GM21825 (cell line): ENCODE results near the gene STAG2.
A peak's percentile ranks its signal among the peaks of the same experiment; 100 is the strongest.
"Not testable (repeated sequence)": the region's sequence is repeated elsewhere in the genome, so short reads cannot be mapped to it uniquely, and the experiment has no call there.

Experiments used
- ATAC-seq: cut with Tn5 transposase; IDR thresholded peaks from one replicate; pipeline ENCODE4 v1.9.1; 2021; ENCODE audit warnings: mild to moderate bottlenecking, moderate library complexity; ENCODE audit not compliant: unreplicated experiment

The STAG2 gene

DNA sequence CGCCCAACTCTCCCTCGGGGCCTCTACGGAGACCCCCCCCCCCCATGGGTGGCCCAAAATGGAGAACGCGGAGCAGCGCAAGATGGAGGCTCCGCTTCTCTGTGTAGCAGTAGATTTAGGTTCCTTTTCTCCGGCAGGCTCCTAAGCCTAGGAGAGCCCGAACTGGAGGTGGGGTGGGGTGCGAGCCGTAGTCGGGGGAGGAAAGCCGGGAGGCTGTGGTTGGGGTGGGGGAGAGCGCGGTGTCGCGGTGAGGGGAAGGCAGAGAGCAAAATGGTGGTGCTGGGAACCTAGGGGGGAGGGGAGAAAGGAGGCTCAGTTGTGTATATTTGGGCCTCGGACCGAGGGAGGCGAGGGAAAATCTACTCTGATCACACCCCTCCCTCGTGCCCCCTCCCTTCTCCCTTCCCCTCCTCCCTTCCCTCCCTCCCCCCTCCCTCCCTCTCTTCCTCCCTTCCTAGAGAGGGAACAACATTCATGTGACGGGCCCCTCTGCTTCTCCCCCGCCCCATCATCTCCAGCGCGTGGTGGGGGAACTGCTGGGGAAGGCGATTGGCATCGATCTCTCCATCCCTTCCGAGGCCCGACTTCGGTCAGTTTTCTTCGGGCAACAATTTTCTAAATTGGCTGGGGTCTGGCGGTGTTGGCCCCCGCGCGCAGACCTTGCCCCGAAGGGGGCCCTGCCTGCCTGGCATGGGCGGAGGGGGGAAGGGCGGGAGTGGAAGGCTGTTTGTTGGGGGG is at the start of gene STAG2:
TSS of gene STAG2 (plus strand) at position 439 of the 738 bp plus-strand sequence. CDS start 60,922 bp downstream, outside the sequence.
- ATAC-seq, result no peak

DNA sequence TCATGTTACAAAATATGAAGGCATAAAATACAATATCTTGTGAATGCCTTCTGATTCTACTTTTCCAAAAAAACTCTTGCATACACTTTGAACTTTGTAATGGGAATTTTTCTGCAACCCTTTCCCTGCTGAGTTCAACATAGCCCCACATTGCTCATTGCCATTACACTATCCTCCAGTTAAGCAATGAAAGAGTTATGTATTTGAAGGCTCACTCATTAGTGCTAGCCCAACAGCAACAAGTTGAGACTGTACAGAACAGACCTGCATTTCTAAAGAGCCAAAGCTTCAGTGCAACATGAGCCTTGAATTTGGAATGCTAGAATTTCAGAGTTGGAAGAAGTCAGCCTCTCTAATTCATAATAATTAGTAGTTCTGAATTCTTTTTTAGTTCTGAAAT is 44.4 kb upstream of the STAG2 start:
- no peak for ATAC-seq

DNA sequence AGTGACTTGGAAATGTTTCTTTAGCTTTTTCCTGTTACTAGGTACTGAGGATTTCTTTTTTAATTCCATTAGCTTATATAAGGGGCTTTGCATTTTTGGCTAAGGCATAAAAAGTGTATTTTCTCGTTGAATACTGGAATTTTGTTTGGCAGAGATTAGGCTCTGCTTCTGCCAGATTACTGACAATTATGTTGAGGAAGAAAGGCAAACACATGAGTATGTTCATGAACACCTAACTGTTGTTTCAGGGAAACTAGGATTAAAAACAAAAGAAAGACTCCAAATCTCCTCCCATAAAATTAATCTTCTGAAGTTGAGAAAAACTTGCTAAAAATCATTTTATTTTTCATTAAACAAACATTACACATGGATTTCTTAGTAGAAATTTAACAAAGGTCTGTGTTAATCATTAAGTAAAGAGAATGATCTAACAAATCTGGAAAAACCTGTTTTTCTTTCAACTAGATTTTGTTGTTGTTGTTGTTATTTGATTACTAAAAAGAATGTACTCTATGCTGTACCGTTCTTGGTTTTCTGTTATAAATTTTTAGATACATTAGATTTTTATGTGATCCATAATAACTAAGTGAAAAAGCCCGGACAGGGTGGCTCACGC is 43.3 kb upstream of the STAG2 start:
- ATAC-seq, result no peak

DNA sequence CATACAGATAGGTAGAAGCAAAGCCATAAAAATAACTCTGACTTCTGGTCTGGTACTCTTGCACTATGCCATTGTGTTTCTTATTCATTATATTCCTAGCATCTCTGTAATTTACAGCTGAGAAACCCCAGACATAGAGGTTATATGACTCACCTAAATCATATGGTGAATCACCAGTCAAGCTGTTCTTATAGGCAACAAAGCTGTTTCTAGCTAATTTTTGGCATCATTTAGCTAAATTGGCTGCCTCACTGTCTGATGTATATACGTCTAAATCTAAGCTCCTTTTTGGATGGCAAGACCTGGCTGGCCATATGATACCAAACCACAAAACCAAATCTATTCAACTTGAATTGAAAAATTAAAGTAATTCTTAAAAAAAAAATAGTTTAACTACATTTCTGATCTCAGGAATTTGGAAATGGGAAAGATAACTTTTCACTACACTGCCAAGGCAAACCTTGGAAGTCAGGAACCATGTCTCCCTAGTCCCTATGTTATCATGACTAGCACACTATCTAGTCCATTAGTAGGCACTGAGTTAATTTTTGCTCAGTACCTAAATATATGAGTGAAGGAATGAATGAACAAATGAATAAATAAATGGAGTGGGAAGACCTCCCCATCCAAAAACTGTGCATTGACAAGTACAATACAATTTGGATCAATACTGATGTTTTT is 41.3 kb upstream of the STAG2 start:
- ATAC-seq, result no peak

DNA sequence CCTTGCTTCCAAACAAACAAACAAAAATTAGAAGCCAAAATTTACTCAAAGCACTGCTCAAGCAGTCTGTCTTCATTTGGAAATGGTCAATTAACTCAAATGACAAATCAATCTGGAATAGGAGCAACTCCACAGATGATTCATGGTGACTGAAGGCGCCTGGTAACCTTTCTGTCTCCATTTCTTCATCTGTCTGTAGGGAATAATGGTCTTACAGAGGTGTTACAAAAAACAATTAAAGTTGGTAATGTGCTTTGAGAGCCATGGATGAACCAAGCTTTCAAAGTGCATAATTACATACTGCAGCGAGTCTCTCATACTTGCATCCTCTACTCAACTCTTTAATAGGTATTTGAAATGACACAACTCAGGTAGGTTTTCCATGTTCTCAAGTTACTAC is 38.3 kb upstream of the STAG2 start:
- no peak for ATAC-seq

DNA sequence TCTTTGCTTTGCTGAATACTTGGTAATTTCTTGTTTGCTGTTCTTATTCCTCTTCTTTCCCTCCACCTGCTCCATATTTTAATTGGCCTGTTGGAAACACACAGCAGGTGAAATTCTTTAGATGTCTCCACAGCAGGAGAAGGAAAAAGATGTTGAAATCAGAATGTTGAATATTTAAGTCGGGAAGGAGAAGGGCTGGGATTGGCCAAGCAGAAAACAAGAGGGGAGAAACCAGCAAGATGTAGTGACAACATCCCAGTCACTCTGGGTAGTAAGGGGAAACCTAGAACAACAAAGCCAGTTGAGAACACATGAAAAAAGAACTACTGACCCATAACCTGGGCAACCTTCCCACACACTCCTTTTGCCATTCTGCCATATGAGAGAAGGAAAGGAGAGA is 37.3 kb upstream of the STAG2 start:
- no peak for ATAC-seq

DNA sequence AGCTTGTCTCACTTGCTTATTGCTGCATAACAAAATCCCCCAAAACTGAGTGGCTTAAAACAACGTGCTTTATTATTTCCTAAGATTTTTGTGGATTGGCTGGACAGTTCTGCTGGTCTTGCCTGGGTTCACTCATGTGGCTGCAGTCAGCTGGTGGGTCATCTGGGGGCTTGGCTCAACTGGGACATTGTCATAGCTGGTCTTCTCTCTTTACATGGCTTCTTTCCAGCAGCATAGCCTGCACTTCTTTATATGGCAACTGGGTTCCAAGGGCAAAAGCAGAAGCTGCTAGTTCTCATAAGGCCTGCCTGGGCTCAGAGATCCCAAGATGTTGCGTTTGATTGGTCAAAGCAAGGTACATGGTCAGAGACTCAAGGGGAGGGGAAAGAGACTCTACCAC is 33.7 kb upstream of the STAG2 start:
- ATAC-seq, result no peak

DNA sequence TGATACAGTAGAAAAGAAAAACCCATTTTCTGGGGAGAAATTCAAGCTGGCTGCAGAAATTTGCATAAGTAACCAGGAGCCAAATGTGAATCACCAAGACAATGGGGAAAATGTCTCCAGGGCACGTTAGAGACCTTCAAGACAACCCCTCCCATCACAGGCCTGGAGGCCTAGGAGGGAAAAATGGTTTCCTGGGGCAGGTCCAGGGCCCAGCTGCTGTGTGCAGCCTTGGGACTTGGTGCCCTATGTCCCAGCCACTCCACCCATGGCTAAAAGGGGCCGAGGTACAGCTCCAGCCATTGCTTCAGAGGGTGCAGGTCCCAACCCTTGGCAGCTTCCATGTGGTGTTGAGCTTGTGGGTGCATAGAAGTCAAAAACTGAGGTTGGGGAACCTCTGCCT is 29.5 kb upstream of the STAG2 start:
- ATAC-seq, result not testable (repeated sequence)

DNA sequence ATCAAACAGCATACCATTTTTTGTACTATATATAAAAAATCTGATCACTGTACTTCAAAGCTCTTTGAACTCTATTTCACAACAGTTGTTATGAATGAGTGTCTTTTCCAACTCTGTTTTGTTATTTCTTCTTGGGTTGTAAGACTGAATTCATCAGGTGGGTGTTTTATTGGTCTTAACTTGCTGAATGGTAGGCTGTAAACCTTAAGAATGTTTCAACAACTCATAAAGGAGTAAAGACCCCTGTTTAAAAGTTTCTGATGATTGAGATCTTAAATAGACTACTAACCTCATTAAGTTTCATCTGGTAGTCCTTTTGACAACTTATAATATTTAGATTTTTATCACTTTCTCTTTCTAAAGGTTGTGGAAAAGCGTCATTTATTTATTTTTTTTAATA is 18.4 kb upstream of the STAG2 start:
- no peak for ATAC-seq

DNA sequence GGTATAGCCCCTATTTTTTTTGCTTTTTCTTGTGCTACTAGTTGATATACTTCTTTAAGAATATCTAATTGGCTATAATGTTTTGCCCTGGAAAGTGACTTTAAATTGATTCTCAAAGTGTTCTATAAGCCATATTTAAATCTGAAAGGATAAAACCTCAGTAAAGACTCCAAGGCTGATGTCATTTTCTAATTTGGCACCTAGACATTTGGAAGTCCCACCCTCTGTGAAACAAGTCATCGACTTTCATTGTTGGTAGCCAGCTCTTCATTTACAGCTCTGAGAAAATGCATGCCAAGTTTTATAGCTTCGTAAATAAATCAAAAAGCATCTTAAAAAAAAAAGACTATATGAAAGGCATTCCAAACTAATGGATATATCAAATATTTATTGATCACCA is 18.0 kb upstream of the STAG2 start:
- ATAC-seq, result no peak

DNA sequence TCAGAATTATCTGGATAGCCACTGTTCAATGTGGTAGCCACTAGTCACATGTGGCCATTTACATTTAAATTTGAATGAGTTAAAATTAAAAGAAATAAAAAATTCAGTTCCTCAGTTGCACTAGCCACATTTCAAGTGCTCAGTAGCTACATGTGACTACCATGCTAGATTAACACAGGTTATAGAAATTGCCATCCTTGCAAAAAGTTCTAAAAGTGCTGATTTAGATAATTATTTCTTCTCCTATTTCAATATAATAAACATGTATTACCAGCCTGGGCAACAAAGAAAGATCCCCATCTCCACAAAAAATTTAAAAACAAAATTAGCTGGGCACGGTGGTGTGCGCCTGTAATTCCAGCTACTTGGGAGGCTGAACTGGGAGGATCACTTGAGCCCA is 11.7 kb upstream of the STAG2 start:
- no peak for ATAC-seq

DNA sequence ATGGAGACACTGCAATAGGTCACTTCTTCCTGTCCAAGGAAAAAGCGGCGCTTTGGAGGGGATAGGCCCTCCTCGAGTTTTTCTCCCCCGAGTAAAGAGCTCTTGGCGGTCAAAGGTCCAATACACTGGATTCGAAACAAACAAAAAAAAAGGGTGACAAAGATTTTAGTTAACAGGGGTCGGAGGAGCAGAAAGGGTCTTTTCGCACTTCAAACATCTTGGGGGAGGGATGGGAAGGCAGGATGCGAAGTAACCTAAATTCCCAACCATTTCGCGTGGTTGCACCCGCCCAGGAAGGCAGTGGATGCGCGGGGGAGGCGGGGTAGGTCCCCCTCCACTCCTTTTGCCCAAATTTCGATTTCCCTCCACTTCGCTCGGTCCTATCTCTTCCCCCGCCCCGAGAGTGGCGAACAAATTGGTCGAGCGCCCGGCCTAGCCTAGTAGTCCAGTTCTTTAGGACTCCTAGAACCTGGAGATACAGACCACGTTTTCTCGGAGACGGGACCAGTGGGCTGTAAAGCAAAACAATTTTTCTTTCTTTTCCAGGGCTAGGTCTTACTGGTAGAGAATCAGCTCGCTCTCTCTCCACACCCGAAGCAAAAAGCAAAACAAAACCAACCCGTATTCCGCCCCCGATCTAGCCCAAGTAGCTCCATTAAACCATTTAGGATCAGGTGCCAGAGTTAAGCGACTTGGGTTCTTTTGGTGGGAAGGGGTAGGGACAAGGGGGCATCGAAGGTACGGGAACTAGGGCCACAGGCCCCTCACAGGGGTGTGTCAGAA is 2.0 kb upstream of the STAG2 start:
- no peak for ATAC-seq

DNA sequence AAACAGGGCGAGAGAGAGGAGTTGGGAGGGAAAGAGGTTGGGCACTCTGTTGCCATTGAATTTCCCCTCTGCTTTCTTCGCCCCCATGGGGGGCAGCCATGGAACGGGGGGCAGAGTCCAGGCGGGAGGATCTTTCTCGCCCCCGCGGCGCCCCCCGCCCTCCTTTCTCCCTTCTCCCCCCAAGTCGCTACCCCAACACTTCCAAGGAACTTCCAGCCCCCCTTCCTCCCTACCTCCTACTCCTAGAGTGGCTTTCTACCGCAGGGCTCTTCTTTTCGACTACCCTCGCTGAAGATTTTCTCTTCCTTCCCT is 594 bp upstream of the STAG2 start:
- ATAC-seq, result no peak

DNA sequence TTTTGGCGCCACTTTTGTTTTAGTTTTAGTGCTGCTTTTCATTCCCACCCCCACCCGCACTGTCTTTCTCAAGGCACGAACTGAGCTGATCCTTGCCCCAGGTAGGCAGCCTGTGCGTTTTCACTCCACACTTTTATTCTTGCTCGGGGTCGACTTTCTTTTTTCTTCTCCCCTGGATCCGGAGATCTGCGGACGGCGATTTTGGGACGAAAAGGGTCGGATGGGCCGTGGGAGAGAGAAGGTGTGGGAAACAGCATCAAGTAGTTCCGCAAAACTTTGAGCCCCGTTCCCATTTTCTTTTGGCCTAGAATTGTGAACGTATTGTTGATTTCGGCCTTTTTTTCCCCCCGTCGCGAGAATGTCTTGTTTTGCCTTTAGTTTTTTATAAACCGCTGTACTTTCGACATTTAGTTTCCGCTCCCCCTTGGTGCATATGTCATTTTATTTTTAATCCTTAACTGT is 531 bp downstream of the STAG2 start:
- no peak for ATAC-seq

DNA sequence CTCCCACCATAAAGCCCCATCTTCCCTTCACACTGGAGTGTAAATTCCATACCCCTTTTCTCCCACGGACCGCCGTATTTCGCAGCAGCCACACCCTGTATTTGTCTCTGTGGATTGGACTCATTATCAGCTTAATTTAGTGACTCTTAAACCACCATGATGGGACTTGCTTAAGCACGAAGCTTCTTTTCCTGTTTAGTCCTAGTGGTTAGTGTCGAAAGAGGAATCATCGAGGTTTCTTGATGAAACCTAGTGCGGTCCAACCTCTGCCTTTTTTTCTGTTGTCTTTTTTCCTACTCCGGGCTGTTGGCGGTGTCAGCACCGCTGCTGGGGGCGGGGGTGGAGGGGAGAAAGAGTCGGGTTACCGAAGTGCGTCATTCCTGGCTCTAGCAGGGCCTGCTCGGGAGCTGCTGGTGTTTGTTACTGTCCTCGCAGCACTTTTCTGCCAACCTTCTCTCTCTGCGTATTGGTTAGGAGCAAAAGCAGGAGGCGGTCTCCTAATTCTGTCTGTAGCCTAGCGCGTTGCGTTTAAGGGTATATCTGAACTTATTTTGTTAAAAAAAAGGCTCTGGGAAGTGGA is 1.4 kb downstream of the STAG2 start:
- peak; percentile 66 for ATAC-seq

DNA sequence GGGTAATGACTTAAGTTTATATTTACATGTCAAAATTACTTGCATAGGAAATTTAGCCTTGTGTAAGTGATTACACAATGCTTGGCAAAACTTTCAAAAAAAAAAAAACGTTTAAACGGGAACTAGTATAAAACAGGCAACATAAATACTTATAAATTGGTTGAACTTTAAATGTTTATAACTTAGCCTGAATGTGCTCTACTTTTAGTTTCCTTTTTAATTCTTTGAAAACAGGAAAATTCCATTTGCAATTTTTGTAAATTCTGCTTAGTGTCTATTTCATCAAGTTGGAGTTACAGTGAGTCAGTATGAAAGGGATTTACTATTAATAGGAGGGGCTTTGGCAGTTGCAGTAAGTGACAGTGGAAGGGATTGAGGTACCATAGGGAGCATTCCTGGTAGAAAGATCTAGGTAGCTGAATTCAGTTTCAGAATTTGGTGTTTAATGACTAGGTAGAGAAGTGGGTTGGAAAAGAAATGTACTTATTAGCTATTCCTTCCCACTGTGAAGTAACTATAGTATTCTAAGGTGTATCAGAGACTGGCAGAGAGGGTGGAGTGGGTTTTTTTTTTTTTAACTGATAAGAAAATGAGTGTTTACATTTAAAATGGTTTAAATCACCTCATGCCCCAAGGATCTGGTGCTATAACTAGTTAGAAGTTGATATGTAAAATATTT is 2.8 kb downstream of the STAG2 start:
- ATAC-seq, result no peak

DNA sequence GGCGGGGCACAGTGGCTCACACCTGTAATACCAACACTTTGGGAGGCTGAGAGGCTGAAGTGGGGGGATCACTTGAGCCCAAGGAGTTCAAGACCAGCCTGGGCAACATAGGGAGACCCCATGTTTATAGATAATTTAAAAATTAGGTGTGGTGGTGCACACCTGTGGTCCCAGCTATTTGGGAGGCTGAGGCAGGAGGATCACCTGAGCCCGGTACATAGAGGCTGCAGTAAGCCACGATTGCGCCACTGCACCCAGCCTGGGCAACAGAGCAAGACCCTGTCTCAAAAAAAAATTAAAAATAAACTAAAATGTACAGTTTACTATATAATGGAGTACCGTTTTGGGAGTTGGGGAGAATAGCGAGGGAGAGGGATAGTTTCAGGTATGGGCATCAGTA is 4.2 kb downstream of the STAG2 start:
- no peak for ATAC-seq

DNA sequence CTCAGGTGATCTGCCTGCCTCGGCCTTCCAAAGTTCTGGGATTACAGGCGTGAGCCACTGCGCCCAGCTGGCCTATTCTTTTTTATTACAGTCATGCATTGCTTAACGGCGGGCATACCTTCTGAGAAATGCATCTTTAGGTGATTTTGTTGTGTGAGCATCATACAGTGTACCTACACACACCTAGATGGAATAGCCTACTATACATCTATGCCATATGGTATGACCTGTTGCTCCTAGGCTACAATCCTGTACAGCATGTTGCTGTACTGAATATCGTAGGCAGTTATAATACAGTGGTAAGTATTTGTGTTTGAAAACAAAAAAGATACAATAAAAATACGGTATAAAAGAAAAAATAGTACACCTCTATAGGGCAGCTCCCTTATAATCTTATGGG is 6.0 kb downstream of the STAG2 start:
- no peak for ATAC-seq

DNA sequence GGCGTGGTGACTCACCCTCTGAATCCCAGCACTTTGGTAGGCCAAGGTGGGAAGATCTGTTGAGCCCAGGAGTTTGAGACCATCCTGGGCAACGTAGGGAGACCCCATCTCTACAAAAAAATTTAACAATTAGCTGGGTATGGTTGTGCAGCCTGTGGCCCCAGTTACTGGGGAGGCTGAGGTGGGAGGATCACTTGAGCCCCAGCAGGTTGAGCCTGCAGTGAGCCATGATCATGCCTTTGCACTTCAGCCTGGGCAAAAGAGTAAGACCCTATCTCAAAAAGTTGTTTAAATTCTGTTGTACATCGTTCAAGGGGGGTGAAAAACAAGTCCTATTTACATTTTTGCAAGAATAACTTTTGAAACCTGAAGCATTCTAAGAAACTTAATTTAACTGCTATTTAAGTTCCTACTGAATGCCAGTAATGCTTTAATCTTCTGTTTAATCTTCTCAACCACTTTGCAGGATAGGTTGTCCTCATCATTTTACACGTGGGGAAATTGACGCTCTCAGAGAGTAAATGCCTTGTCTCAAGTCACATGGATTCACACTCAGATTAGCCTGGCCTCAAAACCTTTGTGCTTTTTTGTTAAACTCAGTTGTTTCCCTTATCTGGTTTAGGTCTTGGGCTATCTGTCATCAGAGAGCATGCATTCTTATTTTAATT is 7.0 kb downstream of the STAG2 start:
- ATAC-seq, result no peak

DNA sequence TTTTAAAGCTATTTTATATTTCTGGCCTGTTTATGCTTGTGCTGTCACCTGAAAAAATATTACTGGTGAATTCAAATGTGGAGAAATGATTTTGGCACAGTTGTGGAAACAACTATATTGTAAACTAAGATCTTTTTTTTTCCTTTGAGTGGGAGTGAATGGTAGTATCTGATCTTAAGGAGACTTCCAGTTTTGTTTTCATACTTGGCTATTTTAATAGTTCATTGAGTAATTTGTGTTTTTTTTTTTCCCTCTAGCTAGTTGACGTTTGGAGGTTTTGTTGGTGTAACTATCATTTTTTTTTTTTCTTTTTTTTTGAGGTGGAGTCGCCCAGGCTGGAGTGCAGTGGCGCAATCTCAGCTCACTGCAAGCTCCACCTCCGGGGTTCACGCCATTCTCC is 10.5 kb downstream of the STAG2 start:
- no peak for ATAC-seq
